ENCODE data around the gene SCLT1. TPM values are rescaled to one million over a fixed set of nuclear protein-coding genes. Genes with fewer than 3 reads are reported as not detected.

Gene SCLT1
- total RNA-seq, 4 donors from 2014 or later, result 12.9 to 28.6 (median 20.8) TPM

DNA sequence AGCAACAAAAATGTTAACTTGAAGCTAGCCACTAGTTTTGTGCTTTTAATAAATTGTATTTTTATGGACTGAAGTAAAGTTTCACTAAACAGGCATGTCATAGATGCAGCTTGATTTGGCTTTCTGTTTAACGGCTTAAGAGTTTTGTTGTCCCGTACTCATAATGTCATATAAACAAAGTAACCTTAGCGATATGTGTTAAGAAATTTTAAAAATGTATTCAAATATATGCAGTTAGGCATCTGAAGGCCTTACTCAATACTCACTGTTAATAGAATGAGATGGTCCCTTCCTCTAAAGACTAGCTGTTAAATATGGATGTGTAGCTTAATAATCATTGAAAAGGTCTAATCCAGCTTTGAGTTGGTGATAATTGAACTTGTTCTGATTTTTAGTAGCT lies 1.0 kb upstream of the SCLT1 start:
- DNase-seq, result no peak
- H3K4me1 ChIP-seq, result peaks cover 12 to 15% of the 10 kb centered on the region in 2 donors
- H3K4me3 ChIP-seq (replicated peaks in 1 of 3), result no peak overlapping the region
- no peak overlapping the region for H3K27ac ChIP-seq
- 80 to 82% methylated on average over 3 of the region's 3 CpGs for WGBS, 2 donors
- TF ChIP-seq, protein P1, sequence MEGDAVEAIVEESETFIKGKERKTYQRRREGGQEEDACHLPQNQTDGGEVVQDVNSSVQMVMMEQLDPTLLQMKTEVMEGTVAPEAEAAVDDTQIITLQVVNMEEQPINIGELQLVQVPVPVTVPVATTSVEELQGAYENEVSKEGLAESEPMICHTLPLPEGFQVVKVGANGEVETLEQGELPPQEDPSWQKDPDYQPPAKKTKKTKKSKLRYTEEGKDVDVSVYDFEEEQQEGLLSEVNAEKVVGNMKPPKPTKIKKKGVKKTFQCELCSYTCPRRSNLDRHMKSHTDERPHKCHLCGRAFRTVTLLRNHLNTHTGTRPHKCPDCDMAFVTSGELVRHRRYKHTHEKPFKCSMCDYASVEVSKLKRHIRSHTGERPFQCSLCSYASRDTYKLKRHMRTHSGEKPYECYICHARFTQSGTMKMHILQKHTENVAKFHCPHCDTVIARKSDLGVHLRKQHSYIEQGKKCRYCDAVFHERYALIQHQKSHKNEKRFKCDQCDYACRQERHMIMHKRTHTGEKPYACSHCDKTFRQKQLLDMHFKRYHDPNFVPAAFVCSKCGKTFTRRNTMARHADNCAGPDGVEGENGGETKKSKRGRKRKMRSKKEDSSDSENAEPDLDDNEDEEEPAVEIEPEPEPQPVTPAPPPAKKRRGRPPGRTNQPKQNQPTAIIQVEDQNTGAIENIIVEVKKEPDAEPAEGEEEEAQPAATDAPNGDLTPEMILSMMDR (IDR thresholded peaks at IDR 0.05), result no peak
- TF ChIP-seq POLR2A (IDR thresholded peaks at IDR 0.05), result no peak
- intact Hi-C loops (cut with DNase I), result loop anchor here (10.0 kb wide), 1 partner anchor 230 kb away; no protein-coding TSS in a partner anchor
- no peaks in the 10 kb centered on the region for H3K27me3 ChIP-seq
- H3K9me3 ChIP-seq, result no peaks in the 10 kb centered on the region
- no peaks in the 10 kb centered on the region for H3K36me3 ChIP-seq

DNA sequence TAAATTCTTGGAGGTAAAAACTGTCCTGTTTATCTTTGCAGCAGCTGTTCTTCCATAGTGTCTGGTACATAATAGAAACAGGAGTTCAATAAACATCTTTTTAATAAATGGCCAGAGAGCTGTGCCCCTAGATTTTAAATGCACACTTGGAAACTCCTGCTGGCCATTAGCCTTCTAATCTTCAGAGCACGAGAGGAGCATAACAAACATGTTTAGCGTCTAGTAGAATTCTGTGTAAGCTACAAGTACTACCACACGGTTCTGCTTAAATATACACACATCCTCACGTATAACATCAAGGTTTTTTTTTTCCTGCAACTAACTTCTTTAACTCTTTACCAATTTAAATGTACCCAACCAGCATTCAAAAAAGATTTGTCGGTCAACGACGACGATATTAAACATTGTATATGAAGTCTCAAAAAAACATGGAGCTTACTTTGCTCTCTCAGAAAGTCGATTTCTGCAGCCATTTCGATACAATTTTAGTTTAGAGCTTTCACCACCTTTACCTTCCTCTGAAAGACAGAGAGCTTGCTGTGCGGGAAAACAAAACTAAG lies 628 bp downstream of the SCLT1 start:
- H3K9me3 ChIP-seq, result no peaks in the 10 kb centered on the region
- peak overlapping the region; percentile 18 to 75 (median 53) for H3K4me3 ChIP-seq (replicated peaks in 1 of 3)
- WGBS, 2 donors, result 0 to 1% methylated on average over 11 of the region's 11 CpGs
- H3K27me3 ChIP-seq, result no peaks in the 10 kb centered on the region
- H3K4me1 ChIP-seq, result peaks cover 12 to 15% of the 10 kb centered on the region in 2 donors
- H3K36me3 ChIP-seq, result no peaks in the 10 kb centered on the region
- no peak for DNase-seq
- intact Hi-C loops (cut with DNase I), result loop anchor here (10.0 kb wide), 1 partner anchor 228 kb away; no protein-coding TSS in a partner anchor
- no peak for TF ChIP-seq POLR2A (IDR thresholded peaks at IDR 0.05)
- TF ChIP-seq, protein P1 (IDR thresholded peaks at IDR 0.05), result no peak
- peak overlapping the region; percentile 67 to 94 (median 91) for H3K27ac ChIP-seq

DNA sequence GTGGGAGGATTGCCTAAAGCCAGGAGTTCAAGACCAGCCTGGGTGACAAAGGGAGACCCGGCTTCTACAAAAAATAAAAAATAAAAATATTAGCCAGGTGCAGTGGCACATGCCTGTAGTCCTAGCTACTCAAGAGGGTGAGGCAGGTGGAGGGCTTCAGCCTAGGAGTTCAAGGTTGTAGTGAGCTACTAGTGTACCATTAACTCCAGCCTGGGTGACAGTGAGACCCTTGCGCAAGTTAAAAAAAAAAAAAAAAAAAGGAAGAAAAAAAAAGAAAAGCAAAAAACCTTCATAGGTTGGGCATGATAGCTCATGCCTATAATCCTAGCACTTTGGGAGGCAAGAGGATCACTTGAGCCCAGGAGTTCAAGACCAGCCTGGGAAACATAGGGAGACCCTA lies 5.8 kb downstream of the SCLT1 start:
- DNase-seq, result no peak
- intact Hi-C loops (cut with DNase I), result no loop called here
- no peaks in the 10 kb centered on the region for H3K36me3 ChIP-seq
- peaks cover 7 to 8% of the 10 kb centered on the region in 2 donors for H3K4me1 ChIP-seq
- no peaks in the 10 kb centered on the region for H3K27me3 ChIP-seq
- H3K27ac ChIP-seq, result no peak overlapping the region
- H3K9me3 ChIP-seq, result no peaks in the 10 kb centered on the region
- TF ChIP-seq, protein P1 (IDR thresholded peaks at IDR 0.05), result no peak
- TF ChIP-seq POLR2A (IDR thresholded peaks at IDR 0.05), result no peak
- no peak overlapping the region for H3K4me3 ChIP-seq (replicated peaks in 1 of 3)
- WGBS, 2 donors, result 98 to 99% methylated on average over 2 of the region's 2 CpGs

DNA sequence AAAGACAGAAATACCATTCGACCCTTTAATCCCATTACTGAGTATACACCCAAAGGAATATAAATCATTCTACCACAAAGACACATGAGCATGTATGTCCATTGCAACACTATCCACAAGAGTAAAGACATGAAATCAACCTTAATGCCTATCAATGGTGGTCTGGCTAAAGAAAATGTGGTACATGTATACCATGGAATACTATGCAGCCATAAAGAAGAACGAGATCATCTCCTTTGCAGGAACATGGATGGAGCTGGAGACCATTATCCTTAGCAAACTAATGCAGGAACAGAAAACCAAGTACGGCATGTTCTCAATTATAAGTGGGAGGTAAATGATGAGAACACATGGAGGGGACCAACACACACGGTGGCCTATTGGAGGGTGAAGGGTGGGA lies 7.9 kb downstream of the SCLT1 start:
- Histone ChIP-seq H3K27ac (no peak overlapping the region), H3K9me3 (no peaks in the 10 kb centered on the region), H3K36me3 (peaks cover 0 to 11% of the 10 kb centered on the region in 2 donors), H3K4me3 (replicated peaks in 1 of 3) (no peak overlapping the region), H3K4me1 (no peaks in the 10 kb centered on the region), H3K27me3 (no peaks in the 10 kb centered on the region)
- WGBS, 2 donors, result 95 to 97% methylated on average over 4 of the region's 4 CpGs
- intact Hi-C loops (cut with DNase I), result no loop called here
- DNase-seq, result no peak
- TF ChIP-seq, protein P1 (IDR thresholded peaks at IDR 0.05), result no peak
- TF ChIP-seq POLR2A (IDR thresholded peaks at IDR 0.05), result no peak

DNA sequence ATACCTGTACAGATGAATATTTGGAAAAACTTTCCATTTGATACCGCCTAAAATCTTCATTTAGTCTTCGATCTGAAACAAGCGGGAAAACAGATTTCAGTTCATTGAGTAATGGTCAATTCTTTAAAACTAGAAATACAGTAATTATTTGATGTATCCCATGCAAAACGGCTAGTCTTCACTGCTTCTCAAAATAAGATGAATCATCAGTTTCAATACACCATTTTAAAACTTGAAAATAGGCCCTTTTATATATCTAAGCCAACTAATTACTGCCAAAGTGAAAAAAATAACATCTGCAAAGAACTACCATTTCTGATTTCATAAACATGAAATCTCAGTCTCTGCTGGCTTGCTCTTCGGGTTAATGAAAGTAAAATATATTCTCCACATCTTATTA lies 11.0 kb downstream of the SCLT1 start:
- Histone ChIP-seq H3K4me1 (no peaks in the 10 kb centered on the region), H3K4me3 (replicated peaks in 1 of 3) (no peak overlapping the region), H3K27ac (no peak overlapping the region), H3K27me3 (no peaks in the 10 kb centered on the region), H3K9me3 (no peaks in the 10 kb centered on the region), H3K36me3 (peaks cover 0 to 13% of the 10 kb centered on the region in 2 donors)
- TF ChIP-seq, protein P1 (IDR thresholded peaks at IDR 0.05), result no peak
- no peak for TF ChIP-seq POLR2A (IDR thresholded peaks at IDR 0.05)
- no peak for DNase-seq
- WGBS, 2 donors, result 95 to 96% methylated on average over 5 of the region's 5 CpGs
- intact Hi-C loops (cut with DNase I), result no loop called here

Measured in thyroid gland (tissue), 4 donors.